Measurements from ENCODE around the gene CUX1. TPM values are rescaled to one million over a fixed set of nuclear protein-coding genes. Genes with fewer than 3 reads are reported as not detected.
A peak's percentile ranks its signal among the peaks of the same experiment; 100 is the strongest.

Gene CUX1
- total and polyA plus RNA-seq, 2 donors (not counting 1 experiment from before 2014, with no cell fraction given), result 10.8 to 86.5 TPM

DNA sequence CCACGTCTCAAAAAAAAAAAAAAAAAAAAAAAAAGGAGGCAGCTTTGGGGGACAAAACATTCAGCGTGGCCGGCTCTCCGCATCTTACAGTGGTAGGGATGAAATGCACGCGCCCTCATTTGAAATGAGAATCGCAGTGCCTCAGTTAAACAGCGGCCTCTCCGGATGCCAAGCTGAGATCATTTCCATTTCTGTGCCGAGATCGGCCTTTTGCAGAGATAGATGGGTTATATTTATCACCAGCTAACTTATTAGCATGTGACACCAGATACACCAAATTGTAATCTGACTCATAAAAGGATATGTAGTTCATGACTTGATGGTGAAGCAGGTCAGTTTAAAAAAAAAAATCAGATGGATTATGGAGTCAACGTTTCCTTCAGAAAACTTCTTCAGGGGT lies 138.7 kb downstream of the CUX1 start:
- H3K4me3 Mint-ChIP-seq, result peak overlapping the region; percentile 34
- WGBS (ENCODE audit: insufficient coverage), result 74% methylated on average over 7 of the region's 12 CpGs
- TF ChIP-seq EZH2 (IDR thresholded peaks at IDR 0.05; ENCODE audit: borderline replicate concordance, insufficient read depth, low read depth, low read length, poor library complexity, severe bottlenecking), result no peak
- TF ChIP-seq, protein P1, sequence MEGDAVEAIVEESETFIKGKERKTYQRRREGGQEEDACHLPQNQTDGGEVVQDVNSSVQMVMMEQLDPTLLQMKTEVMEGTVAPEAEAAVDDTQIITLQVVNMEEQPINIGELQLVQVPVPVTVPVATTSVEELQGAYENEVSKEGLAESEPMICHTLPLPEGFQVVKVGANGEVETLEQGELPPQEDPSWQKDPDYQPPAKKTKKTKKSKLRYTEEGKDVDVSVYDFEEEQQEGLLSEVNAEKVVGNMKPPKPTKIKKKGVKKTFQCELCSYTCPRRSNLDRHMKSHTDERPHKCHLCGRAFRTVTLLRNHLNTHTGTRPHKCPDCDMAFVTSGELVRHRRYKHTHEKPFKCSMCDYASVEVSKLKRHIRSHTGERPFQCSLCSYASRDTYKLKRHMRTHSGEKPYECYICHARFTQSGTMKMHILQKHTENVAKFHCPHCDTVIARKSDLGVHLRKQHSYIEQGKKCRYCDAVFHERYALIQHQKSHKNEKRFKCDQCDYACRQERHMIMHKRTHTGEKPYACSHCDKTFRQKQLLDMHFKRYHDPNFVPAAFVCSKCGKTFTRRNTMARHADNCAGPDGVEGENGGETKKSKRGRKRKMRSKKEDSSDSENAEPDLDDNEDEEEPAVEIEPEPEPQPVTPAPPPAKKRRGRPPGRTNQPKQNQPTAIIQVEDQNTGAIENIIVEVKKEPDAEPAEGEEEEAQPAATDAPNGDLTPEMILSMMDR (IDR thresholded peaks at IDR 0.05), result no peak
- H3K9me3 Mint-ChIP-seq (ENCODE audit: insufficient read depth), result no peaks in the 10 kb centered on the region
- POLR2A ChIA-PET, result no interaction called here
- Histone ChIP-seq H3K4me3 (ENCODE audit: control extremely low read depth in 1 of 5, extremely low read depth in 1 of 5, insufficient read depth in 1 of 5, low read depth in 2 of 5, low read length in 4 of 5) (no peak overlapping the region), H3K4me1 (ENCODE audit: control insufficient read depth in 2 of 2, insufficient read depth in 2 of 2, low read length in 2 of 2) (peaks cover 3 to 31% of the 10 kb centered on the region in 2 donors), H3K9ac (ENCODE audit: low read length) (no peak overlapping the region), H3K4me2 (replicated peaks; ENCODE audit: low read depth, low read length, poor library complexity, severe bottlenecking) (no peak overlapping the region), H2AFZ (ENCODE audit: insufficient read depth, low read depth, low read length, poor library complexity, severe bottlenecking) (no peak overlapping the region), H3K79me2 (ENCODE audit: control insufficient read depth, insufficient read depth, low read length) (peaks cover 64% of the 10 kb centered on the region), H3K36me3 (replicated peaks in 1 of 2; ENCODE audit: control extremely low read depth in 1 of 2, control insufficient read depth in 1 of 2, extremely low read depth in 1 of 2, insufficient read depth in 2 of 2, low read length in 1 of 2) (no peaks in the 10 kb centered on the region), H4K20me1 (ENCODE audit: control insufficient read depth, insufficient read depth, low read length, poor library complexity, severe bottlenecking) (peaks cover 11% of the 10 kb centered on the region), H3K27me3 (replicated peaks in 1 of 4; ENCODE audit: control extremely low read depth in 1 of 4, control insufficient read depth in 3 of 4, insufficient read depth in 4 of 4, low read length in 3 of 4) (no peaks in the 10 kb centered on the region), H3K9me3 (ENCODE audit: control extremely low read depth in 1 of 3, control insufficient read depth in 2 of 3, insufficient read depth in 1 of 3, low read length in 2 of 3) (peaks cover 0 to under 1% (median 0%) of the 10 kb centered on the region in 3 donors), H3K27ac (ENCODE audit: low read length in 2 of 2) (no peak overlapping the region)
- no peak overlapping the region for H3K27ac Mint-ChIP-seq
- DNase-seq (no peak), ATAC-seq (ENCODE audit: low read depth) (no peak)
- H3K27me3 Mint-ChIP-seq, result no peaks in the 10 kb centered on the region
- peaks cover 42% of the 10 kb centered on the region for H3K4me1 Mint-ChIP-seq
- intact Hi-C loops (cut with micrococcal nuclease), result no loop called here
- CTCF ChIA-PET, result interaction anchor here (0.7 kb wide), 1 partner anchor 62 kb away, joined by 3 read pairs; no protein-coding TSS in a partner anchor

DNA sequence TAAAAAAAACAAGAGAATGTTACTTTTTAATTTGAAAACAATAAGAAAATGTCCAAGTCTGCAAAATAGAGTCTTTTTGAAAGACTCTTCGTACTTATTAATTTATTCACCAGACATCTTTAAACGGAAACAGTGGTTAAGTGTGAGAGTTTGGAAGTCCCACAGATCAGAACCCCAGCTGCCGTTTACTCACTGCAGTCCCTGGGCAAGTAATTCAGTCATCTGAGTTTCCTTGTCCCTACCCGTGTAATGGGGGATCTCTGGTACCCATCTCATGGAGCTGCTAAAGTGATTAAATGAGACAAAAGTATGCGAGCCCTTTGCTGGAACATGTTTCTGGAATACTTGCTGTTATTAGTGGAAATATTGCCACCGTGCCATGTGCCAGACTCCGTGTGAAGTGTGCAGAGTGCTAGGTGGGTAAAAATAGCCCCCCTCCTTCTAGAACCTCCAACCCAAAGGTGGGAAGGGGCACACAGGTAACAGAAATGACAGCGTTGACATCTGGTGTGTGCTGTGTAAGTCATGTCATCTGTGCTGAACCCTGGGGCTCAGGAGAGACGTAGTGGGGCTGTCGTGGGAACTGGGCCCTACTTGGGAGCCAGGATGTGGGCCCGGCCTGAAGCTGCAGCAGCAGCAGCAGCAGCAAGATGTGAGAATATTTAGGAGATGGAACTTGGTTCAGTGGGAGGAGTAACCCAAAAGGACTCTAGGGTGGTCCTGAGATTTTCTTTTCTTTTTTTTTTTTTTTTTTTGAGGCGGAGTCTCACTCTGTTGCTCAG lies 140.5 kb downstream of the CUX1 start:
- ChIA-PET POLR2A (no interaction called here), CTCF (interaction anchor here (0.9 to 1.1 kb wide), 2 partner anchors 24 to 144 kb away, joined by 3 read pairs; no protein-coding TSS in a partner anchor)
- Histone ChIP-seq H3K36me3 (replicated peaks in 1 of 2; ENCODE audit: control extremely low read depth in 1 of 2, control insufficient read depth in 1 of 2, extremely low read depth in 1 of 2, insufficient read depth in 2 of 2, low read length in 1 of 2) (no peaks in the 10 kb centered on the region), H3K4me2 (replicated peaks; ENCODE audit: low read depth, low read length, poor library complexity, severe bottlenecking) (no peak overlapping the region), H3K27ac (ENCODE audit: low read length in 2 of 2) (no peak overlapping the region), H2AFZ (ENCODE audit: insufficient read depth, low read depth, low read length, poor library complexity, severe bottlenecking) (no peak overlapping the region), H3K9me3 (ENCODE audit: control extremely low read depth in 1 of 3, control insufficient read depth in 2 of 3, insufficient read depth in 1 of 3, low read length in 2 of 3) (no peaks in the 10 kb centered on the region), H3K27me3 (replicated peaks in 1 of 4; ENCODE audit: control extremely low read depth in 1 of 4, control insufficient read depth in 3 of 4, insufficient read depth in 4 of 4, low read length in 3 of 4) (no peaks in the 10 kb centered on the region), H3K79me2 (ENCODE audit: control insufficient read depth, insufficient read depth, low read length) (peaks cover 53% of the 10 kb centered on the region), H3K4me1 (ENCODE audit: control insufficient read depth in 2 of 2, insufficient read depth in 2 of 2, low read length in 2 of 2) (peaks cover 3 to 31% of the 10 kb centered on the region in 2 donors), H4K20me1 (ENCODE audit: control insufficient read depth, insufficient read depth, low read length, poor library complexity, severe bottlenecking) (peaks cover 7% of the 10 kb centered on the region), H3K4me3 (ENCODE audit: control extremely low read depth in 1 of 5, extremely low read depth in 1 of 5, insufficient read depth in 1 of 5, low read depth in 2 of 5, low read length in 4 of 5) (no peak overlapping the region), H3K9ac (ENCODE audit: low read length) (no peak overlapping the region)
- intact Hi-C loops (cut with micrococcal nuclease), result no loop called here
- Mint-ChIP-seq H3K4me3 (no peak overlapping the region), H3K27ac (no peak overlapping the region), H3K27me3 (no peaks in the 10 kb centered on the region), H3K9me3 (ENCODE audit: insufficient read depth) (no peaks in the 10 kb centered on the region), H3K4me1 (peaks cover 42% of the 10 kb centered on the region)
- TF ChIP-seq EZH2 (IDR thresholded peaks at IDR 0.05; ENCODE audit: borderline replicate concordance, insufficient read depth, low read depth, low read length, poor library complexity, severe bottlenecking), result no peak
- TF ChIP-seq, protein P1 (IDR thresholded peaks at IDR 0.05), result no peak
- ATAC-seq (ENCODE audit: low read depth) (no peak), DNase-seq (no peak)
- WGBS (ENCODE audit: insufficient coverage), result 71% methylated on average over 7 of the region's 12 CpGs
